Rectal smooth muscle tissue (tissue), 1 donor: ENCODE measurements around the gene PPP2R5E.

Experiments
- H3K27ac ChIP-seq: one replicate; pipeline ENCODE4 v1.7.0; 2013; ENCODE audit warnings: low read depth, low read length, inconsistent platforms
- H3K27me3 ChIP-seq: one replicate; pipeline ENCODE4 v1.7.0; 2013; ENCODE audit warnings: low read length; ENCODE audit not compliant: control insufficient read depth, insufficient read depth
- H3K36me3 ChIP-seq: one replicate; pipeline ENCODE4 v1.7.0; 2013; ENCODE audit warnings: low read length; ENCODE audit not compliant: control insufficient read depth, insufficient read depth
- H3K4me1 ChIP-seq: one replicate; pipeline ENCODE4 v1.7.0; 2013; ENCODE audit warnings: low read length; ENCODE audit not compliant: control insufficient read depth, insufficient read depth
- H3K4me3 ChIP-seq: one replicate; pipeline ENCODE4 v1.7.0; 2013; ENCODE audit warnings: low read length
- H3K9ac ChIP-seq: one replicate; pipeline ENCODE4 v1.7.0; 2013; ENCODE audit warnings: low read length

PPP2R5E gene

GRCh38 chr14:63435838-63436237 is 107.3 kb downstream of the PPP2R5E start:
- Histone ChIP-seq H3K4me3 (no peak overlapping the region), H3K27me3 (no peaks in the 10 kb centered on the region), H3K36me3 (no peaks in the 10 kb centered on the region), H3K9ac (no peak overlapping the region), H3K27ac (peak overlapping the region; percentile 65), H3K4me1 (peaks cover 37% of the 10 kb centered on the region)

DNA sequence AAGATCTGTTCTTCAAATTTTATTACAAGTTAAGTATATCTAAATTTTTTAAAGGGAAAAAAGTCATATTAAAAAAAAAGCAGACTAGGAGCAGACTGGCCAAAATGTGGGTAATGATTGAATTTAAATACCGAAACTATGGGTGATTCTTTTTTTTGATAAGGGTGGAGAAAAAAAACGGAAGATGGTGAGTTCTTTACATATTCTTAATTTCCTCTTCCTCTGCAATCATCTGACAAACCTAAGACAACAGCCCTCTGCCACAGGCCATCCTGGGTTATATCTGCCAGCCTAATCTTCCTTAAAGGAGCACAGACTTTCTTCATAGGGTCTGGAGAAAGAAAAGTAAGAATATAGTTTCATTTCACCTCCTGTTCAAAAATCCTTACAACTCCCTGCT is 108.0 kb downstream of the PPP2R5E start:
- H3K9ac ChIP-seq = no peak overlapping the region
- peak overlapping the region; percentile 65 for H3K27ac ChIP-seq
- no peaks in the 10 kb centered on the region for H3K27me3 ChIP-seq
- no peaks in the 10 kb centered on the region for H3K36me3 ChIP-seq
- H3K4me1 ChIP-seq = peaks cover 37% of the 10 kb centered on the region
- no peak overlapping the region for H3K4me3 ChIP-seq

GRCh38 chr14:63432888-63433552 is 110.2 kb downstream of the PPP2R5E start:
- no peaks in the 10 kb centered on the region for H3K36me3 ChIP-seq
- no peaks in the 10 kb centered on the region for H3K27me3 ChIP-seq
- H3K9ac ChIP-seq = no peak overlapping the region
- H3K27ac ChIP-seq = no peak overlapping the region
- no peak overlapping the region for H3K4me3 ChIP-seq
- peaks cover 26% of the 10 kb centered on the region for H3K4me1 ChIP-seq

DNA sequence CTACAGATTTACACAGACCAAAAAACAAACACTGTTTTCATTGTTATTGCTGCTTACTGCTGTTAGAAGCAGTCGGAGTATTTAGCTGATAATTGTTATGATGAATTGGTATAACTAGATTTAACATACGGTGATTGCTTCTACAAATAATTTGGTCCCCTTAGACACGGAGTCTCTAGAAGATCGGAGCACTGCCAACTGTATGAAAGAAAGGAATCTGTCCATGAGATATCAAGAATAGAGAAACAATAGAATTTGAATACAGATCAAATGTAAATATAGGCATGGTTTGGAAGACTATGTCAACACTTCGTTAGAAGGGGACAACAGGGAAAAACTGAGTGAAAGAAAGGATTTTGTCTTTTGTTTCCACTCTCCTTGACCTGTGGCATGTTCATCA is 110.9 kb downstream of the PPP2R5E start:
- Histone ChIP-seq H3K27ac (no peak overlapping the region), H3K4me3 (no peak overlapping the region), H3K9ac (no peak overlapping the region), H3K4me1 (peaks cover 20% of the 10 kb centered on the region), H3K36me3 (no peaks in the 10 kb centered on the region), H3K27me3 (no peaks in the 10 kb centered on the region)

DNA sequence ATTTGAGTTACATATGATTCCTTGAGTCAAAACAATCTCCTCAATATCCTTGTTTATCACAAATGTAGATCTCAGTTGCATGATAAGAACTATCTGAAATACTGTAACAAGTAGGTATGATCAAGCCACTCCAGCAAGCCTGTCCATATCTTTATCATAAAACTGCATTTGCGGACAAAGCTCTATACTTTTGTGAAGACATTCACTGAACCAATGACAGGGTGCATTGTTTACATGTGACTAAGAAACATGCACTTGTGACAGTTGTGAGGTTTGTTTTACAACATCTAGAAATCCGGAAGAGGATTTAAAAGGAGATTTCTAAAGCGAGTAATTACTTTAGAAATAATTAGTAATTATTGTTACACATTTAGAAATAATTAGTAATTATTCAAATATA is 111.7 kb downstream of the PPP2R5E start:
- Histone ChIP-seq H3K9ac (no peak overlapping the region), H3K27ac (no peak overlapping the region), H3K36me3 (no peaks in the 10 kb centered on the region), H3K27me3 (no peaks in the 10 kb centered on the region), H3K4me1 (peaks cover 14% of the 10 kb centered on the region), H3K4me3 (no peak overlapping the region)

GRCh38 chr14:63428486-63428885 is 114.7 kb downstream of the PPP2R5E start:
- Histone ChIP-seq H3K4me1 (no peaks in the 10 kb centered on the region), H3K4me3 (no peak overlapping the region), H3K9ac (no peak overlapping the region), H3K36me3 (no peaks in the 10 kb centered on the region), H3K27ac (no peak overlapping the region), H3K27me3 (no peaks in the 10 kb centered on the region)

DNA sequence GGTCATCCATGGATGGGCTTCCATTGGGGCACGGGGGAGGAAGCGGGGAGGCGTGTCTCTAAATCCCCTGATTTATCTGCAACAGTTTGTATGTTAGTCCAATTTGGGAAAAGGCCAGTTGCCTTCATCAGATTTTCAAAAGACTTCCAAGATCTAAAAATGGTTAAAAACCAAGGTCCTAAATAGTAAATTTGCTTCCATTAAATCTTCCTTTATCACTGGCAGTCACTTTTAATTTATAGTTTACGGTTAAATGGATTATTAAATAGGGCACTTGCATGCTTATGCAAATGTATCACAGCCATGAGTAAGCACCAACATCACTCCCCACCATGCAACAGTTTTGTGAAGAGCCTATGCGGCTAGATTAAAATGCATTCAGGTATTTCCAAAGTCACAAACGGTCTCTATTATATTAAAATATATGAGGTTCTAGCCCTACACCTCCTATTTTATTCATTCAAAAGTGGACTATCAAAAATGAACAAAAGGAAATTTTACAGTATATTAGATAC is 116.3 kb downstream of the PPP2R5E start:
- no peak overlapping the region for H3K27ac ChIP-seq
- no peaks in the 10 kb centered on the region for H3K4me1 ChIP-seq
- H3K36me3 ChIP-seq = no peaks in the 10 kb centered on the region
- H3K9ac ChIP-seq = no peak overlapping the region
- no peak overlapping the region for H3K4me3 ChIP-seq
- H3K27me3 ChIP-seq = no peaks in the 10 kb centered on the region

- H3K27ac ChIP-seq = no peak overlapping the region
- H3K9ac ChIP-seq = no peak overlapping the region
- H3K4me3 ChIP-seq = no peak overlapping the region
- no peaks in the 10 kb centered on the region for H3K4me1 ChIP-seq
- H3K36me3 ChIP-seq = peaks cover 2% of the 10 kb centered on the region
- H3K27me3 ChIP-seq = no peaks in the 10 kb centered on the region
Observed at GRCh38 chr14:63423889-63424288, 119.3 kb downstream of the PPP2R5E start.

DNA sequence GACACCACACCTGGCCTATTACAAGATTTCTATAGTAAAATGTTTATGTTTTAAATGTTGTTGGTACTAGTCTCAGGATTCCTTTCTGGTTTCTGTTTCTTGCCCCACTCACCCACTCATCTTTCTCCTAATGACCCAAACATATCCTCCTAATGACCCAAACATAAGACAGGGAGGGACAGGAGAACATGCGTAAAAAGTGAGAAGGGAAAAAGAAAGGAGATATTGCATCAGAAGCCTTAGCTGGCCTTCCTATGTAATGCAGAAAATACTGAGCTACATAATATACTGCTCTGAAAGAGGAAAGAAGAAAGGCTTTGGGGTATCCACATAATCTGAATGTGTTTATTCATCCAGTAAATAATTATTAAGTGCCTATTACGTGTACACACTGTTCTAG is 119.8 kb downstream of the PPP2R5E start:
- Histone ChIP-seq H3K9ac (no peak overlapping the region), H3K27ac (no peak overlapping the region), H3K36me3 (peaks cover 2% of the 10 kb centered on the region), H3K27me3 (no peaks in the 10 kb centered on the region), H3K4me1 (no peaks in the 10 kb centered on the region), H3K4me3 (no peak overlapping the region)

- Histone ChIP-seq H3K27me3 (no peaks in the 10 kb centered on the region), H3K4me1 (no peaks in the 10 kb centered on the region), H3K4me3 (no peak overlapping the region), H3K36me3 (peaks cover 2% of the 10 kb centered on the region), H3K9ac (no peak overlapping the region), H3K27ac (no peak overlapping the region)
Observed at GRCh38 chr14:63421919-63422318, 121.3 kb downstream of the PPP2R5E start.

DNA sequence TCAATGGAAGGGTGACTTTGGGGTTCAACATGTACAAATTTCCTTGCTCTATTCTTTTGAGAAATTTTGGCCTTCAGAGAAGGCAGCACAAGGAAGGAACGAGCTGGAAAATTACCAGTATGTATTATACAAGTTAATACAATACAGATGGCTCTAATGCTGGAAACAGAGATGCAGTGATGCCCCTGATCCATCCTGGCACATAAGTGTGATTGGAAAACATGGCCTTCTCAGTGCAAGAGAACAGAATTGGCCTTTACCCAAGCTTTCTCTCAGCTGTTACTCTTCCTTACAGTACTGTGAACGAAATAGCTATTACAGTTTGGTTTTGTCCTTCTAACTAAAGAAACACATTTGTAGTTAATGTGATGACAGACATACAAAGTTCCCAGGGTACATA is 122.0 kb downstream of the PPP2R5E start:
- Histone ChIP-seq H3K36me3 (peaks cover 2% of the 10 kb centered on the region), H3K4me3 (no peak overlapping the region), H3K4me1 (no peaks in the 10 kb centered on the region), H3K9ac (no peak overlapping the region), H3K27me3 (no peaks in the 10 kb centered on the region), H3K27ac (no peak overlapping the region)

DNA sequence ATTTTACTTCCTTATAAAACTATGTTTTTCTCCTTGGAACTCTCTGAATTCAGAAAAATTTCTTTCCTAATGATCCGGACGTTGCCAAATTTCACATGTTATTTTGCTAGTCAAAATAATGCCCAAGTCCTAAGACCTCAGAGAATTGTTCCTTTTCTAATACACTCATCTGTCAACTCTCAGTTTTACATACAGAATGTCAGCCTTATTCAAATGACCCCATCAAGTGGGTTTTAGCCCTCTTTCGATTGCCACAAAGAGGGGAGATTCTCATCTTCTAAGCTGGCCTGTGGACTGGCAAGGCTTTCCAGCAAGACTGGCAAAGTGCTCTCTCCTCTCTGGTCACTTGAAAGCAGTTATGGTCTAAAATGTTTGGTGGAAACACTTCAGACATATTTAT is 125.2 kb downstream of the PPP2R5E start:
- no peak overlapping the region for H3K9ac ChIP-seq
- H3K27me3 ChIP-seq = no peaks in the 10 kb centered on the region
- H3K27ac ChIP-seq = no peak overlapping the region
- no peaks in the 10 kb centered on the region for H3K4me1 ChIP-seq
- no peak overlapping the region for H3K4me3 ChIP-seq
- peaks cover 2% of the 10 kb centered on the region for H3K36me3 ChIP-seq

DNA sequence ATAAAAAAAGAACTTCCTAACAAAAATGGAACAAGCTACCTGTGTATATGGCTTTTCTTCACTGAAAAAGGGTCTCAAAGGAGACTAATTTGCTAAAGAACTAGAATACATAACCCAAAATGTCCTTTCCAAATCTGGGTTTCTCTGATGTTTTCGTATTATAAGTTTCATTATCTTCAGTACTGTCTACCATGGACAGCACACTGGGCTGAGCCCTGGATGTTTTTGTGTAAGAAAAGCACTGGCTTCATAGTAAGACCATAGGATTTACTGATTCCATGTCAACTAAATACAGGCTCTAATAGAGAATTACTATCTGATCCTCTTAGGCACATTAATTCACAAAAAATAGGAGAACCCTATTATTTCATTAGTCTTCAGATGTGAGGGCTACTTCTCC is 130.2 kb downstream of the PPP2R5E start:
- Histone ChIP-seq H3K9ac (no peak overlapping the region), H3K36me3 (no peaks in the 10 kb centered on the region), H3K4me1 (no peaks in the 10 kb centered on the region), H3K27me3 (no peaks in the 10 kb centered on the region), H3K27ac (no peak overlapping the region), H3K4me3 (no peak overlapping the region)
